A673 (cell line): Measurements from ENCODE around the gene GALNT18.

Source experiments
- CTCF ChIP-seq: fragments of 300-800, 200-600 bp; sonication (generic); conservative IDR thresholded peaks from 2 replicates; pipeline ENCODE4 v1.5.1; 2017; ENCODE audit warnings: low read depth, mild to moderate bottlenecking, antibody characterized with exemption, low read length, moderate library complexity, mixed read lengths
- EZH2 ChIP-seq: fragments of 200-600 bp; sonication (generic); IDR thresholded peaks from 2 replicates; pipeline ENCODE4 v1.6.1; 2017; ENCODE audit warnings: borderline replicate concordance, low read depth, mild to moderate bottlenecking, mixed read lengths, antibody characterized with exemption, low read length; ENCODE audit not compliant: poor library complexity, severe bottlenecking

DNA sequence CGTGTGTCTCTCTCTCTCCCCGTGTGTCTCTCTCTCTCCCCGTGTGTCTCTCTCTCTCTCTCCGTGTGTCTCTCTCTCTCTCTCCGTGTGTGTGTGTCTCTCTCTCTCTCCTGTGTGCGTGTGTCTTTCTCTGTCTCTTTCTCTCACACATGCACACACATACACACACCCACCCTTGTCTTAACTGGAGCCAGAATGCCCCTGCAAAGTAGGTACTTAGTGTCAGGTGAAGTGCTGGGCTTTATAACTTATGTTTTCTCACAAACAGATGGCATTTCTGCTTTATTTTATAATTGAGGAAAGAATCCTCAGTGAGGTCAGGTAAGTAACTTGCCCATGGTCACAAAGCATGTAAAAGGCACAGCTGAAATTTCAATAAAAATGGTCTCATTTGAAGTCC lies 374.7 kb downstream of the GALNT18 start:
- no peak for TF ChIP-seq CTCF
- no peak for TF ChIP-seq EZH2
